Adipose tissue (tissue), 3 donors: ENCODE results near the gene PHPT1. TPM values are rescaled to one million over a fixed set of nuclear protein-coding genes. Genes with fewer than 3 reads are reported as not detected.
"Not testable (repeated sequence)": the region's sequence is repeated elsewhere in the genome, so short reads cannot be mapped to it uniquely, and the experiment has no call there.

Source experiments
- H3K27ac ChIP-seq: one replicate; pipeline ENCODE4 v1.5.1; 2013; ENCODE audit warnings: low read depth, low read length
- WGBS, 3 donors: extraction: QIAGEN DNeasy Blood & Tissue Kit; methylation state at CpG; one replicate each; pipeline ENCODE4 v1.1.7; 2013; 5-methylcytosine and 5-hydroxymethylcytosine counted together
- polyA plus RNA-seq, 3 donors: library from polyadenylated mRNA; stranded (reverse); fragments of 200-250 nt; gene quantifications; one replicate each; pipeline ENCODE4 v1.2.3, GENCODE V29; 2013
- donor health status: healthy with polysubstance abuse.
- donor health status: Bipolar disorder and iron deficiency.
- donor health status: healthy.

Gene PHPT1
- polyA plus RNA-seq, 3 donors = 141 to 146 (median 143) TPM

GRCh38 chr9:136833381-136834048 lies 15.7 kb upstream of the PHPT1 start:
- H3K27ac ChIP-seq = not testable (repeated sequence)
- WGBS, 3 donors = 86 to 90% (median 89%) methylated on average over 15 to 16 of the region's 16 CpGs

- H3K27ac ChIP-seq = no peak overlapping the region
- WGBS, 3 donors = 91 to 95% (median 93%) methylated on average over 36 of the region's 36 CpGs
These were observed 13.9 kb upstream of the PHPT1 start for GRCh38 chr9:136835162-136835931.

- 89 to 92% (median 89%) methylated on average over 19 to 21 of the region's 21 CpGs for WGBS, 3 donors
- no peak overlapping the region for H3K27ac ChIP-seq
These were observed 13.0 kb upstream of the PHPT1 start for GRCh38 chr9:136835932-136836904.

- WGBS, 3 donors = 89 to 91% (median 90%) methylated on average over 22 to 27 of the region's 27 CpGs
- H3K27ac ChIP-seq = no peak overlapping the region
These were observed 11.9 kb upstream of the PHPT1 start for GRCh38 chr9:136837146-136837855.

- not testable (repeated sequence) for H3K27ac ChIP-seq
- 88 to 95% (median 90%) methylated on average over 15 of the region's 15 CpGs for WGBS, 3 donors
These were observed 11.3 kb upstream of the PHPT1 start for GRCh38 chr9:136837856-136838277.

- H3K27ac ChIP-seq = no peak overlapping the region
- 83 to 91% (median 85%) methylated on average over 28 to 29 of the region's 29 CpGs for WGBS, 3 donors
These were observed 10.6 kb upstream of the PHPT1 start for GRCh38 chr9:136838314-136839228.

GRCh38 chr9:136839229-136840139 lies 9.7 kb upstream of the PHPT1 start:
- no peak overlapping the region for H3K27ac ChIP-seq
- WGBS, 3 donors = 86 to 91% (median 87%) methylated on average over 36 of the region's 36 CpGs

GRCh38 chr9:136840140-136840876 lies 8.9 kb upstream of the PHPT1 start:
- H3K27ac ChIP-seq = no peak overlapping the region

GRCh38 chr9:136840877-136841645 lies 8.1 kb upstream of the PHPT1 start:
- H3K27ac ChIP-seq = no peak overlapping the region

More at GRCh38 chr9:136840140-136840876, 8.9 kb upstream of the PHPT1 start:
- 59 to 78% (median 75%) methylated on average over 31 to 32 of the region's 32 CpGs for WGBS, 3 donors

GRCh38 chr9:136841646-136842379 lies 7.4 kb upstream of the PHPT1 start:
- 27 to 54% (median 49%) methylated on average over 14 to 16 of the region's 16 CpGs for WGBS, 3 donors
- H3K27ac ChIP-seq = not testable (repeated sequence)

More at GRCh38 chr9:136840877-136841645, 8.1 kb upstream of the PHPT1 start:
- WGBS, 3 donors = 28 to 78% (median 74%) methylated on average over 27 to 28 of the region's 28 CpGs

GRCh38 chr9:136842380-136842948 lies 6.7 kb upstream of the PHPT1 start, which contains the start of gene AJM1:
Gene AJM1, plus strand, starts transcription at chr9:136842478. Its CDS starts 1,937 bp downstream, at chr9:136844415.
- H3K27ac ChIP-seq = not testable (repeated sequence)
- WGBS, 3 donors = 1 to 2% (median 1%) methylated on average over 22 to 25 of the region's 27 CpGs

GRCh38 chr9:136843159-136843800 lies 5.9 kb upstream of the PHPT1 start:
- 15 to 16% (median 15%) methylated on average over 16 to 21 of the region's 21 CpGs for WGBS, 3 donors
- H3K27ac ChIP-seq = not testable (repeated sequence)
